MCF 10A (cell line): ENCODE data around the gene CPE. TPM values are rescaled to one million over a fixed set of nuclear protein-coding genes. Genes with fewer than 3 reads are reported as not detected.
A peak's percentile ranks its signal among the peaks of the same experiment; 100 is the strongest.

Experiments
- BruUV-seq: library from RNA; stranded (reverse); fragments of 400-500 nt; replicated peaks from 2 replicates; lab custom pipeline; 2021; lab: Mats Ljungman, UMichigan
- CTCF ChIA-PET: fragments of 300-600 bp; sonication (Branson Sonifier 250); formaldehyde crosslinking; extraction: SDS; loops from one replicate; lab custom pipeline; 2021; ENCODE audit warnings: antibody characterized with exemption, inconsistent platforms; lab: Yijun Ruan, JAX
- POLR2A ChIA-PET: fragments of 300-600, 350-650 bp; sonication (Branson Sonifier 250); formaldehyde crosslinking; extraction: SDS; loops from one replicate; lab custom pipeline; 2020; ENCODE audit warnings: antibody characterized with exemption, inconsistent platforms; lab: Yijun Ruan, JAX
- DNase-seq: peaks from one replicate; pipeline ENCODE4 v3.0.0-alpha.2; 2018; ENCODE audit not compliant: unreplicated experiment
- H3K27ac Mint-ChIP-seq: one replicate; pipeline ENCODE4 v1.8.0; 2022; ENCODE audit warnings: mild to moderate bottlenecking, low read depth, mixed read lengths; ENCODE audit not compliant: unreplicated experiment
- H3K27me3 Mint-ChIP-seq: one replicate; pipeline ENCODE4 v1.8.0; 2022; ENCODE audit warnings: mixed read lengths; ENCODE audit not compliant: insufficient read depth, unreplicated experiment
- H3K36me3 Mint-ChIP-seq: one replicate; pipeline ENCODE4 v1.8.0; 2022; ENCODE audit warnings: mild to moderate bottlenecking, moderate library complexity, mixed read lengths; ENCODE audit not compliant: insufficient read depth, unreplicated experiment
- H3K4me1 Mint-ChIP-seq: one replicate; pipeline ENCODE4 v1.8.0; 2022; ENCODE audit warnings: mixed read lengths; ENCODE audit not compliant: insufficient read depth, unreplicated experiment
- H3K4me3 Mint-ChIP-seq: one replicate; pipeline ENCODE4 v1.8.0; 2022; ENCODE audit warnings: mild to moderate bottlenecking, moderate library complexity, mixed read lengths; ENCODE audit not compliant: unreplicated experiment
- H3K9me3 Mint-ChIP-seq: one replicate; pipeline ENCODE4 v1.8.0; 2022; ENCODE audit warnings: mixed read lengths; ENCODE audit not compliant: unreplicated experiment
- intact Hi-C: fragments of 100-400 bp; cut with micrococcal nuclease; formaldehyde crosslinking; loops from 2 replicates; pipeline ENCODE4 v1.14.1; 2022
- total RNA-seq: library from RNA; stranded (reverse); gene quantifications from 2 replicates; pipeline ENCODE4 v1.2.3, GENCODE V29; 2022
- TF ChIP-seq, protein P1 (sequence below): fragments of 200-600 bp; IDR thresholded peaks from one replicate; pipeline ENCODE4 v1.8.0; 2022; ENCODE audit warnings: antibody characterized with exemption, mild to moderate bottlenecking; ENCODE audit not compliant: unreplicated experiment

The CPE gene
- total RNA-seq, 1 experiment from 2014 or later, result 8.3 TPM

DNA sequence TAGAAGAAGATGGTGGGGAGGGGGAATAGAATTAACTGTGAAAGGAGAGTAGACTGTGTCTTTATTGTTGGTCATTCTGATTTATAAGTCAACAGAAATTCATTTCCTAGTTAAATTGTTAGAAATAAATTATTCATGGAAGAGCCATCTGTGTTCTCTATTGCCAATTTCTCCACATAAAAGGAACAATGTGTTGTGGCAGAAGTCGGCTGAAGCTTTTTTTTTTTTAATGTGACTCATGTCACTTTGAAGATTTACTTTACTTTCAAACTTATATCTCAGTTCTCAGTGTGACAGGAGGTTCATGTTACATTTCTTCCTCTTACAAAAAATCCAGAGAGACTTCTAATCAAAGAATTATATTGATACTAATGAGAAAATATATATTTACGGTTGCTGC, 60.5 kb downstream of the CPE start:
- H3K27me3 Mint-ChIP-seq, result no peaks in the 10 kb centered on the region
- intact Hi-C loops, result loop anchor here (5.0 kb wide), 1 partner anchor 47 kb away; no protein-coding TSS in a partner anchor
- peaks cover 14% of the 10 kb centered on the region for H3K4me1 Mint-ChIP-seq
- no peak overlapping the region for H3K27ac Mint-ChIP-seq
- DNase-seq, result no peak
- H3K4me3 Mint-ChIP-seq, result no peak overlapping the region
- H3K9me3 Mint-ChIP-seq, result no peaks in the 10 kb centered on the region
- no peaks in the 10 kb centered on the region for H3K36me3 Mint-ChIP-seq
- TF ChIP-seq, protein P1, sequence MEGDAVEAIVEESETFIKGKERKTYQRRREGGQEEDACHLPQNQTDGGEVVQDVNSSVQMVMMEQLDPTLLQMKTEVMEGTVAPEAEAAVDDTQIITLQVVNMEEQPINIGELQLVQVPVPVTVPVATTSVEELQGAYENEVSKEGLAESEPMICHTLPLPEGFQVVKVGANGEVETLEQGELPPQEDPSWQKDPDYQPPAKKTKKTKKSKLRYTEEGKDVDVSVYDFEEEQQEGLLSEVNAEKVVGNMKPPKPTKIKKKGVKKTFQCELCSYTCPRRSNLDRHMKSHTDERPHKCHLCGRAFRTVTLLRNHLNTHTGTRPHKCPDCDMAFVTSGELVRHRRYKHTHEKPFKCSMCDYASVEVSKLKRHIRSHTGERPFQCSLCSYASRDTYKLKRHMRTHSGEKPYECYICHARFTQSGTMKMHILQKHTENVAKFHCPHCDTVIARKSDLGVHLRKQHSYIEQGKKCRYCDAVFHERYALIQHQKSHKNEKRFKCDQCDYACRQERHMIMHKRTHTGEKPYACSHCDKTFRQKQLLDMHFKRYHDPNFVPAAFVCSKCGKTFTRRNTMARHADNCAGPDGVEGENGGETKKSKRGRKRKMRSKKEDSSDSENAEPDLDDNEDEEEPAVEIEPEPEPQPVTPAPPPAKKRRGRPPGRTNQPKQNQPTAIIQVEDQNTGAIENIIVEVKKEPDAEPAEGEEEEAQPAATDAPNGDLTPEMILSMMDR, result no peak
- BruUV-seq, result no TSS peak
- ChIA-PET CTCF (interaction anchor here (0.7 to 1.6 kb wide), 3 partner anchors 55 to 88 kb away, joined by 3 to 5 read pairs (median 4); no protein-coding TSS in a partner anchor), POLR2A (interaction anchor here (0.6 to 1.9 kb wide), 4 partner anchors 57 to 1109 kb away, joined by 3 to 8 read pairs (median 5); partner anchors contain the start of gene MSMO1)

- CTCF ChIA-PET, result interaction anchor here (0.9 to 1.6 kb wide), 3 partner anchors 56 to 89 kb away, joined by 3 to 4 read pairs (median 4); no protein-coding TSS in a partner anchor
- no peaks in the 10 kb centered on the region for H3K9me3 Mint-ChIP-seq
- H3K4me3 Mint-ChIP-seq, result no peak overlapping the region
These were observed 61.2 kb downstream of the CPE start for GRCh38 chr4:165439981-165440380.

GRCh38 chr4:165440415-165441158, 61.8 kb downstream of the CPE start:
- BruUV-seq, result no TSS peak
- ChIA-PET CTCF (interaction anchor here (1.0 to 1.7 kb wide), 2 partner anchors 62 to 84 kb away, joined by 4 read pairs; partner anchors contain the start of gene CPE), POLR2A (interaction anchor here (0.6 to 1.9 kb wide), 6 partner anchors 15 to 113 kb away, joined by 3 to 8 read pairs (median 4); partner anchors contain the start of genes CPE and MSMO1)
- Mint-ChIP-seq H3K4me3 (peak overlapping the region; percentile 35), H3K36me3 (no peaks in the 10 kb centered on the region), H3K27ac (no peak overlapping the region), H3K9me3 (no peaks in the 10 kb centered on the region), H3K27me3 (no peaks in the 10 kb centered on the region), H3K4me1 (peaks cover 14% of the 10 kb centered on the region)
- TF ChIP-seq, protein P1, result no peak
- DNase-seq, result peak; percentile 97
- intact Hi-C loops, result no loop called here

More at GRCh38 chr4:165439981-165440380, 61.2 kb downstream of the CPE start:
- POLR2A ChIA-PET, result interaction anchor here (0.6 to 1.9 kb wide), 6 partner anchors 25 to 113 kb away, joined by 3 to 8 read pairs (median 4); partner anchors contain the start of genes CPE and MSMO1
- Mint-ChIP-seq H3K36me3 (no peaks in the 10 kb centered on the region), H3K27ac (no peak overlapping the region), H3K27me3 (no peaks in the 10 kb centered on the region), H3K4me1 (peaks cover 14% of the 10 kb centered on the region)
- DNase-seq, result peak; percentile 7
- no TSS peak for BruUV-seq
- TF ChIP-seq, protein P1, result no peak
- intact Hi-C loops, result loop anchor here (5.0 kb wide), 1 partner anchor 48 kb away; no protein-coding TSS in a partner anchor

GRCh38 chr4:165443276-165443675, 64.5 kb downstream of the CPE start:
- intact Hi-C loops, result no loop called here
- no peaks in the 10 kb centered on the region for H3K36me3 Mint-ChIP-seq
- CTCF ChIA-PET, result no interaction called here
- POLR2A ChIA-PET, result no interaction called here
- no peak overlapping the region for H3K27ac Mint-ChIP-seq
- H3K9me3 Mint-ChIP-seq, result no peaks in the 10 kb centered on the region
- BruUV-seq, result no TSS peak
- peaks cover 14% of the 10 kb centered on the region for H3K4me1 Mint-ChIP-seq
- DNase-seq, result no peak
- H3K27me3 Mint-ChIP-seq, result no peaks in the 10 kb centered on the region
- TF ChIP-seq, protein P1, result no peak
- no peak overlapping the region for H3K4me3 Mint-ChIP-seq
